IMR-90 (cell line): Measurements from ENCODE around the gene VAMP3. TPM values are rescaled to one million over a fixed set of nuclear protein-coding genes. Genes with fewer than 3 reads are reported as not detected.

ENCODE experiments used
- ATAC-seq: fragments of 200-7000 bp; cut with Tn5 transposase; 2 replicates; pipeline ENCODE4 v1.9.1; 2020; ENCODE audit warnings: low read depth, mild to moderate bottlenecking, moderate library complexity
- BruUV-seq: library from RNA; stranded (reverse); fragments of 400-500 nt; replicated peaks from 2 replicates; lab custom pipeline; 2021; lab: Mats Ljungman, UMichigan
- CTCF ChIA-PET: fragments of 300-600 bp; formaldehyde crosslinking; extraction: SDS; loops from one replicate; lab custom pipeline; 2021; ENCODE audit warnings: antibody characterized with exemption; lab: Yijun Ruan, JAX
- POLR2A ChIA-PET: fragments of 300-600 bp; sonication (Branson Sonifier 250); formaldehyde crosslinking; loops from one replicate; lab custom pipeline; 2022; ENCODE audit warnings: antibody characterized with exemption; ENCODE audit not compliant: unreplicated experiment; lab: Charles Lee
- DNase-seq: peaks from one replicate; pipeline ENCODE4 v3.0.0; 2013
- H2AFZ ChIP-seq: replicated peaks from 2 replicates; pipeline ENCODE3; 2013; ENCODE audit warnings: low read length, mild to moderate bottlenecking; ENCODE audit not compliant: poor library complexity
- H2AK5ac ChIP-seq: 2 replicates; pipeline ENCODE4 v1.6.1; 2013; ENCODE audit warnings: low read depth, low read length, inconsistent platforms
- H2AK9ac ChIP-seq: replicated peaks from 2 replicates; pipeline ENCODE3; 2013; ENCODE audit warnings: mild to moderate bottlenecking, low read depth, low read length, moderate library complexity; ENCODE audit not compliant: poor library complexity
- H2BK120ac ChIP-seq: 2 replicates; pipeline ENCODE4 v1.6.1; 2013; ENCODE audit warnings: low read depth, low read length, inconsistent platforms
- H2BK15ac ChIP-seq: 3 replicates; pipeline ENCODE4 v1.6.1; 2013; ENCODE audit warnings: low read depth, low read length, inconsistent platforms
- H2BK20ac ChIP-seq: 2 replicates; pipeline ENCODE4 v1.6.1; 2013; ENCODE audit warnings: low read depth, mild to moderate bottlenecking, inconsistent platforms, low read length, moderate library complexity
- H2BK5ac ChIP-seq: 2 replicates; pipeline ENCODE4 v1.6.1; 2013; ENCODE audit warnings: mild to moderate bottlenecking, low read depth, low read length, inconsistent platforms; ENCODE audit not compliant: poor library complexity, severe bottlenecking
- H3K14ac ChIP-seq: replicated peaks from 2 replicates; pipeline ENCODE4 v1.6.1; 2013; ENCODE audit warnings: low read depth, low read length, inconsistent platforms
- H3K18ac ChIP-seq: 2 replicates; pipeline ENCODE4 v1.6.1; 2013; ENCODE audit warnings: low read depth, low read length, control low read depth
- H3K23ac ChIP-seq: 2 replicates; pipeline ENCODE4 v1.6.1; 2013; ENCODE audit warnings: low read depth, low read length, inconsistent platforms
- H3K27ac ChIP-seq: 2 replicates; pipeline ENCODE4 v1.5.1; 2013; ENCODE audit warnings: mild to moderate bottlenecking, control low read depth, low read length; ENCODE audit not compliant: insufficient read depth
- H3K27me3 ChIP-seq: 2 replicates; pipeline ENCODE4 v1.6.1; 2013; ENCODE audit warnings: low read length; ENCODE audit not compliant: control insufficient read depth, insufficient read depth
- H3K36me3 ChIP-seq: 2 replicates; pipeline ENCODE4 v1.6.1; 2013; ENCODE audit warnings: low read length, mixed read lengths; ENCODE audit not compliant: control insufficient read depth, insufficient read depth
- H3K4ac ChIP-seq: 2 replicates; pipeline ENCODE4 v1.6.1; 2013; ENCODE audit warnings: low read depth, low read length, inconsistent platforms
- H3K4me1 ChIP-seq: 2 replicates; pipeline ENCODE4 v1.6.1; 2013; ENCODE audit warnings: low read length, mixed read lengths; ENCODE audit not compliant: control insufficient read depth, insufficient read depth
- H3K4me2 ChIP-seq: 2 replicates; pipeline ENCODE4 v1.6.1; 2013; ENCODE audit warnings: low read depth, mild to moderate bottlenecking, control low read depth, low read length, moderate library complexity
- H3K4me3 ChIP-seq: 2 replicates; pipeline ENCODE4 v1.5.1; 2013; ENCODE audit warnings: low read depth, mild to moderate bottlenecking, control low read depth, low read length, moderate library complexity; ENCODE audit not compliant: insufficient read depth
- H3K56ac ChIP-seq: 2 replicates; pipeline ENCODE4 v1.6.1; 2013; ENCODE audit warnings: low read length, inconsistent platforms; ENCODE audit not compliant: insufficient read depth; ENCODE audit errors: extremely low read depth
- H3K79me1 ChIP-seq, 2 experiments: 2 replicates each; pipeline ENCODE4 v1.6.1; 2013; ENCODE audit warnings: low read length in 2 of 2, inconsistent platforms in 1 of 2, low read depth in 1 of 2
- H3K9ac ChIP-seq: 2 replicates; pipeline ENCODE4 v1.6.1; 2013; ENCODE audit warnings: low read depth, low read length, control low read depth
- H3K9me1 ChIP-seq: 2 replicates; pipeline ENCODE4 v1.6.1; 2013; ENCODE audit warnings: low read length, inconsistent platforms; ENCODE audit not compliant: insufficient read depth
- H3K9me3 ChIP-seq: 2 replicates; pipeline ENCODE4 v1.6.1; 2013; ENCODE audit warnings: low read length; ENCODE audit not compliant: control insufficient read depth, insufficient read depth
- H4K20me1 ChIP-seq: 2 replicates; pipeline ENCODE4 v1.6.1; 2013; ENCODE audit warnings: low read length, inconsistent platforms; ENCODE audit not compliant: insufficient read depth
- H4K5ac ChIP-seq: 2 replicates; pipeline ENCODE4 v1.6.1; 2013; ENCODE audit warnings: mild to moderate bottlenecking, low read depth, low read length, control low read depth
- H4K8ac ChIP-seq, 2 experiments: 2 replicates each; pipeline ENCODE4 v1.6.1; 2013; ENCODE audit warnings: low read depth in 2 of 2, low read length in 2 of 2, control low read depth in 1 of 2, inconsistent platforms in 1 of 2
- H4K91ac ChIP-seq: 2 replicates; pipeline ENCODE4 v1.6.1; 2013; ENCODE audit warnings: low read depth, low read length, inconsistent platforms; ENCODE audit not compliant: insufficient read depth
- BHLHE40 ChIP-seq: fragments of 150-350 bp; IDR thresholded peaks from 2 replicates; pipeline ENCODE4 v1.6.1; 2016; ENCODE audit warnings: mild to moderate bottlenecking, low read depth, low read length
- CEBPB ChIP-seq: IDR thresholded peaks from 2 replicates; pipeline ENCODE4 v1.6.1; 2012; ENCODE audit warnings: low read depth, low read length, improper control_type of control experiment
- CHD1 ChIP-seq: IDR thresholded peaks from 2 replicates; pipeline ENCODE4 v1.6.1; 2012; ENCODE audit warnings: low read depth, low read length, improper control_type of control experiment
- FOS ChIP-seq: fragments of 150-350 bp; IDR thresholded peaks from 2 replicates; pipeline ENCODE4 v1.6.1; 2016; ENCODE audit warnings: low read depth, low read length
- MAFK ChIP-seq: IDR thresholded peaks from 2 replicates; pipeline ENCODE4 v1.6.1; 2012; ENCODE audit warnings: low read depth, low read length, improper control_type of control experiment
- MAZ ChIP-seq: IDR thresholded peaks from 2 replicates; pipeline ENCODE4 v1.6.1; 2012; ENCODE audit warnings: low read depth, mild to moderate bottlenecking, low read length, improper control_type of control experiment, moderate library complexity, borderline replicate concordance
- MXI1 ChIP-seq: IDR thresholded peaks from 2 replicates; pipeline ENCODE4 v1.6.1; 2012; ENCODE audit warnings: low read depth, mild to moderate bottlenecking, low read length, moderate library complexity, borderline replicate concordance
- NFE2L2 ChIP-seq: fragments of 150-350 bp; IDR thresholded peaks from 2 replicates; pipeline ENCODE4 v1.6.1; 2016; ENCODE audit warnings: low read depth, mild to moderate bottlenecking, low read length
- POLR2A ChIP-seq: IDR thresholded peaks from 2 replicates; pipeline ENCODE4 v1.6.1; 2012; ENCODE audit warnings: mild to moderate bottlenecking, low read depth, low read length
- RAD21 ChIP-seq: IDR thresholded peaks from 2 replicates; pipeline ENCODE4 v1.6.1; 2012; ENCODE audit warnings: low read length, improper control_type of control experiment
- RCOR1 ChIP-seq: IDR thresholded peaks from 2 replicates; pipeline ENCODE4 v1.6.1; 2012; ENCODE audit warnings: mild to moderate bottlenecking, low read length, improper control_type of control experiment; ENCODE audit not compliant: insufficient replicate concordance
- RFX5 ChIP-seq: IDR thresholded peaks from 2 replicates; pipeline ENCODE4 v1.8.0; 2012; ENCODE audit warnings: low read depth, mild to moderate bottlenecking, low read length, moderate library complexity
- SMC3 ChIP-seq: fragments of 150-350 bp; IDR thresholded peaks from 2 replicates; pipeline ENCODE4 v1.6.1; 2016; ENCODE audit warnings: low read depth, mild to moderate bottlenecking, antibody characterized with exemption, low read length, moderate library complexity
- WGBS, 2 experiments: methylation state at CpG; one replicate each; pipeline versions ENCODE4 v1.1.5 to v1.1.7; 2013; ENCODE audit warnings: missing lambda C conversion rate in 2 of 2; ENCODE audit not compliant: insufficient read length in 1 of 2; ENCODE audit errors: extremely low coverage in 2 of 2; 5-methylcytosine and 5-hydroxymethylcytosine counted together
- dilution Hi-C: fragments of 300-500 bp; cut with HindIII; formaldehyde crosslinking; loops from one replicate; pipeline ENCODE4 v1.14.3; 2018; ENCODE audit warnings: low sequenced_read_pairs; ENCODE audit not compliant: unreplicated experiment
- in situ Hi-C: fragments of 300-500 bp; cut with MboI; formaldehyde crosslinking; loops from 3 replicates; pipeline ENCODE4 v1.14.3; 2019; ENCODE audit warnings: low sequenced_read_pairs, inconsistent platforms, mixed read lengths
- intact Hi-C: fragments of 100-400 bp; cut with micrococcal nuclease; formaldehyde crosslinking; loops from 2 replicates; pipeline ENCODE4 v1.10.0; 2022
- polyA plus RNA-seq, 3 experiments: library from polyadenylated mRNA; depleted of rRNA; stranded (reverse); fragments of >200 nt; gene quantifications; 2 replicates each; pipeline ENCODE4 v1.2.3, GENCODE V29; 2012; ENCODE audit warnings: low replicate concordance in 1 of 3
- total RNA-seq: library from RNA; depleted of rRNA; stranded (reverse); fragments of >200 nt; gene quantifications from 2 replicates; pipeline ENCODE4 v1.2.3, GENCODE V29; 2012
- TF ChIP-seq, protein P1 (sequence below): fragments of 150-350 bp; IDR thresholded peaks from 2 replicates; pipeline ENCODE4 v1.6.1; 2016; ENCODE audit warnings: low read depth, mild to moderate bottlenecking, low read length, moderate library complexity, borderline replicate concordance
- TF ChIP-seq, protein P2 (sequence below): conservative IDR thresholded peaks from 2 replicates; pipeline ENCODE4 v1.5.1; 2012; ENCODE audit warnings: mild to moderate bottlenecking, low read depth, low read length, improper control_type of control experiment

Gene VAMP3
- total and polyA plus RNA-seq, 2 of the 4 experiments (the other 2 are of a cell fraction), result 99.1 to 354 TPM

DNA sequence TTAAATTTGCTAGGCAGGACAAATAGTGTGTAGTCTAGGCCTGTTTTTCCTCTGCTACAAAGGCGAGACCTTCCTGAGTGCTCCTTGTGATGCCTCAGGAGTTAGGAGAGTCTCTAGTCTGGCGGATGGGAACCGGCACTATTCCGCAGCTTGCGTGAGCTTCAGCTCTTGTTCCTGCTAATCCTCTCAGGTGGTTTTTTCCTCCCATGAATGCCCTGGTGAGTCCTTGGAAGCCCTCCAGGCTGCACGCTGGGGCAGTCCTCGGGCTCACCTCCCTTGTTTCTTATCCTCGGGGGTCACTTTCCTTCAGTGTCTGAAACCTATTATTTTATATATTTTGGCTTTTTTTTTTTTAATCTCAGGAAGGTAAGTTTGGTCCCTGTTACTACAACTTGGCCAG, 53.6 kb downstream of the VAMP3 start:
- Histone ChIP-seq H2BK20ac (no peak overlapping the region), H3K56ac (no peak overlapping the region), H3K4me1 (no peaks in the 10 kb centered on the region), H4K91ac (no peak overlapping the region), H3K18ac (no peak overlapping the region), H3K4ac (no peak overlapping the region), H2BK5ac (no peak overlapping the region), H3K9me1 (no peaks in the 10 kb centered on the region), H4K5ac (no peak overlapping the region), H3K9me3 (no peaks in the 10 kb centered on the region), H3K14ac (no peak overlapping the region), H3K4me3 (no peak overlapping the region), H2AFZ (no peak overlapping the region), H2AK5ac (no peak overlapping the region), H3K27me3 (no peaks in the 10 kb centered on the region), H3K79me1 (no peaks in the 10 kb centered on the region), H2BK120ac (no peak overlapping the region), H2AK9ac (no peak overlapping the region), H4K8ac (no peak overlapping the region), H2BK15ac (no peak overlapping the region), H3K23ac (no peak overlapping the region), H3K27ac (no peak overlapping the region), H3K9ac (no peak overlapping the region), H3K4me2 (no peak overlapping the region), H3K36me3 (peaks cover 12% of the 10 kb centered on the region), H4K20me1 (no peaks in the 10 kb centered on the region)
- BruUV-seq, result no TSS peak
- ChIA-PET POLR2A (no interaction called here), CTCF (no interaction called here)
- dilution Hi-C loops, result no loop called here
- ATAC-seq, result no peak
- no peak for DNase-seq
- 100% methylated on average over 4 of the region's 8 CpGs; no CpG with 5 or more reads in 1 of the 2 experiments for WGBS, 2 experiments
- TF ChIP-seq BHLHE40 (no peak), MAFK (no peak), FOS (no peak), MXI1 (no peak), MAZ (no peak), RCOR1 (no peak), POLR2A (no peak), RAD21 (no peak), CHD1 (no peak), SMC3 (no peak), NFE2L2 (no peak), RFX5 (no peak), CEBPB (no peak)
- TF ChIP-seq, protein P1, sequence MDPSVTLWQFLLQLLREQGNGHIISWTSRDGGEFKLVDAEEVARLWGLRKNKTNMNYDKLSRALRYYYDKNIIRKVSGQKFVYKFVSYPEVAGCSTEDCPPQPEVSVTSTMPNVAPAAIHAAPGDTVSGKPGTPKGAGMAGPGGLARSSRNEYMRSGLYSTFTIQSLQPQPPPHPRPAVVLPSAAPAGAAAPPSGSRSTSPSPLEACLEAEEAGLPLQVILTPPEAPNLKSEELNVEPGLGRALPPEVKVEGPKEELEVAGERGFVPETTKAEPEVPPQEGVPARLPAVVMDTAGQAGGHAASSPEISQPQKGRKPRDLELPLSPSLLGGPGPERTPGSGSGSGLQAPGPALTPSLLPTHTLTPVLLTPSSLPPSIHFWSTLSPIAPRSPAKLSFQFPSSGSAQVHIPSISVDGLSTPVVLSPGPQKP, result no peak
- TF ChIP-seq, protein P2, sequence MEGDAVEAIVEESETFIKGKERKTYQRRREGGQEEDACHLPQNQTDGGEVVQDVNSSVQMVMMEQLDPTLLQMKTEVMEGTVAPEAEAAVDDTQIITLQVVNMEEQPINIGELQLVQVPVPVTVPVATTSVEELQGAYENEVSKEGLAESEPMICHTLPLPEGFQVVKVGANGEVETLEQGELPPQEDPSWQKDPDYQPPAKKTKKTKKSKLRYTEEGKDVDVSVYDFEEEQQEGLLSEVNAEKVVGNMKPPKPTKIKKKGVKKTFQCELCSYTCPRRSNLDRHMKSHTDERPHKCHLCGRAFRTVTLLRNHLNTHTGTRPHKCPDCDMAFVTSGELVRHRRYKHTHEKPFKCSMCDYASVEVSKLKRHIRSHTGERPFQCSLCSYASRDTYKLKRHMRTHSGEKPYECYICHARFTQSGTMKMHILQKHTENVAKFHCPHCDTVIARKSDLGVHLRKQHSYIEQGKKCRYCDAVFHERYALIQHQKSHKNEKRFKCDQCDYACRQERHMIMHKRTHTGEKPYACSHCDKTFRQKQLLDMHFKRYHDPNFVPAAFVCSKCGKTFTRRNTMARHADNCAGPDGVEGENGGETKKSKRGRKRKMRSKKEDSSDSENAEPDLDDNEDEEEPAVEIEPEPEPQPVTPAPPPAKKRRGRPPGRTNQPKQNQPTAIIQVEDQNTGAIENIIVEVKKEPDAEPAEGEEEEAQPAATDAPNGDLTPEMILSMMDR, result no peak
- in situ Hi-C loops, result no loop called here
- intact Hi-C loops, result no loop called here
